Calu3 (cell line): ENCODE measurements around the gene MALRD1. TPM values are rescaled to one million over a fixed set of nuclear protein-coding genes. Genes with fewer than 3 reads are reported as not detected.

ENCODE experiments used
- BruUV-seq: library from RNA; stranded (reverse); fragments of 400-500 nt; replicated peaks from 2 replicates; lab custom pipeline; 2021; lab: Mats Ljungman, UMichigan
- CTCF ChIA-PET: fragments of 300-600 bp; sonication (Branson Sonifier 250); formaldehyde crosslinking; loops from one replicate; lab custom pipeline; 2022; ENCODE audit warnings: antibody characterized with exemption; lab: Charles Lee
- DNase-seq: peaks from one replicate; pipeline ENCODE4 v3.0.0; 2022
- H3K27ac Mint-ChIP-seq: one replicate; pipeline ENCODE4 v1.8.0; 2022; ENCODE audit warnings: mixed read lengths; ENCODE audit not compliant: unreplicated experiment
- H3K27me3 Mint-ChIP-seq: one replicate; pipeline ENCODE4 v1.8.0; 2022; ENCODE audit warnings: mixed read lengths; ENCODE audit not compliant: unreplicated experiment
- H3K36me3 Mint-ChIP-seq: one replicate; pipeline ENCODE4 v1.8.0; 2022; ENCODE audit warnings: mild to moderate bottlenecking, moderate library complexity, mixed read lengths; ENCODE audit not compliant: insufficient read depth, unreplicated experiment
- H3K4me1 Mint-ChIP-seq: one replicate; pipeline ENCODE4 v1.8.0; 2022; ENCODE audit warnings: mild to moderate bottlenecking, low read depth, mixed read lengths; ENCODE audit not compliant: unreplicated experiment
- H3K4me3 Mint-ChIP-seq: one replicate; pipeline ENCODE4 v1.8.0; 2022; ENCODE audit warnings: mild to moderate bottlenecking, low read depth, moderate library complexity, mixed read lengths; ENCODE audit not compliant: unreplicated experiment
- H3K9me3 Mint-ChIP-seq: one replicate; pipeline ENCODE4 v1.8.0; 2022; ENCODE audit warnings: low read depth, mixed read lengths; ENCODE audit not compliant: unreplicated experiment
- intact Hi-C: fragments of 100-400 bp; cut with micrococcal nuclease; formaldehyde crosslinking; loops from one replicate; pipeline ENCODE4 v1.10.0; 2022; ENCODE audit not compliant: unreplicated experiment
- total RNA-seq: library from RNA; stranded (reverse); gene quantifications from 2 replicates; pipeline ENCODE4 v1.2.3, GENCODE V29; 2022
- TF ChIP-seq, protein P1 (sequence below): fragments of 200-600 bp; IDR thresholded peaks from one replicate; pipeline ENCODE4 v1.8.0; 2022; ENCODE audit warnings: antibody characterized with exemption; ENCODE audit not compliant: unreplicated experiment

The MALRD1 gene
- total RNA-seq, 1 experiment from 2014 or later: not detected

DNA sequence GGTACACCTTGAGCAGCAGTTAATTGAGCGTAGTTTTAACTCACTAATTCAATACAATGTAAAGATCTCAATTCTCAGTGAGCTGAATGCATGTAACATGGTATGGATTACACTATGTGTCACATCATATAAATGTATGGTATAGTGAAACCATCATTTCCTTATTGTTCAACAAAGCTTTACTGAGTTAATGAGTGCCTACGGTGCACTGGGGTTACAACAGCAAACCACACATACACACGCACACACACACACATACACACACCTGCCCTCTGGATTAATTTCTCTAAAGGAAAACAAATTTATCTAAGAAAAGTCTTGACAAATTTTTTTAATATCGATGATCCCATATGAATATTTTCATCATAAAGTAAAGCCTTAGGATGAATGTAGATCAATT is 369.1 kb downstream of the MALRD1 start:
- no peak overlapping the region for H3K4me3 Mint-ChIP-seq
- H3K4me1 Mint-ChIP-seq: no peaks in the 10 kb centered on the region
- intact Hi-C loops: no loop called here
- no peak for DNase-seq
- peaks cover 9% of the 10 kb centered on the region for H3K9me3 Mint-ChIP-seq
- BruUV-seq: no TSS peak
- H3K27me3 Mint-ChIP-seq: no peaks in the 10 kb centered on the region
- no peak overlapping the region for H3K27ac Mint-ChIP-seq
- TF ChIP-seq, protein P1, sequence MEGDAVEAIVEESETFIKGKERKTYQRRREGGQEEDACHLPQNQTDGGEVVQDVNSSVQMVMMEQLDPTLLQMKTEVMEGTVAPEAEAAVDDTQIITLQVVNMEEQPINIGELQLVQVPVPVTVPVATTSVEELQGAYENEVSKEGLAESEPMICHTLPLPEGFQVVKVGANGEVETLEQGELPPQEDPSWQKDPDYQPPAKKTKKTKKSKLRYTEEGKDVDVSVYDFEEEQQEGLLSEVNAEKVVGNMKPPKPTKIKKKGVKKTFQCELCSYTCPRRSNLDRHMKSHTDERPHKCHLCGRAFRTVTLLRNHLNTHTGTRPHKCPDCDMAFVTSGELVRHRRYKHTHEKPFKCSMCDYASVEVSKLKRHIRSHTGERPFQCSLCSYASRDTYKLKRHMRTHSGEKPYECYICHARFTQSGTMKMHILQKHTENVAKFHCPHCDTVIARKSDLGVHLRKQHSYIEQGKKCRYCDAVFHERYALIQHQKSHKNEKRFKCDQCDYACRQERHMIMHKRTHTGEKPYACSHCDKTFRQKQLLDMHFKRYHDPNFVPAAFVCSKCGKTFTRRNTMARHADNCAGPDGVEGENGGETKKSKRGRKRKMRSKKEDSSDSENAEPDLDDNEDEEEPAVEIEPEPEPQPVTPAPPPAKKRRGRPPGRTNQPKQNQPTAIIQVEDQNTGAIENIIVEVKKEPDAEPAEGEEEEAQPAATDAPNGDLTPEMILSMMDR: no peak
- CTCF ChIA-PET: no interaction called here
- no peaks in the 10 kb centered on the region for H3K36me3 Mint-ChIP-seq

GRCh38 chr10:19421674-19422073 is 373.1 kb downstream of the MALRD1 start:
- no peak overlapping the region for H3K4me3 Mint-ChIP-seq
- H3K9me3 Mint-ChIP-seq: peaks cover 15% of the 10 kb centered on the region
- intact Hi-C loops: no loop called here
- DNase-seq: no peak
- TF ChIP-seq, protein P1: no peak
- H3K27me3 Mint-ChIP-seq: no peaks in the 10 kb centered on the region
- BruUV-seq: no TSS peak
- no peaks in the 10 kb centered on the region for H3K36me3 Mint-ChIP-seq
- H3K27ac Mint-ChIP-seq: no peak overlapping the region
- CTCF ChIA-PET: no interaction called here
- H3K4me1 Mint-ChIP-seq: no peaks in the 10 kb centered on the region

DNA sequence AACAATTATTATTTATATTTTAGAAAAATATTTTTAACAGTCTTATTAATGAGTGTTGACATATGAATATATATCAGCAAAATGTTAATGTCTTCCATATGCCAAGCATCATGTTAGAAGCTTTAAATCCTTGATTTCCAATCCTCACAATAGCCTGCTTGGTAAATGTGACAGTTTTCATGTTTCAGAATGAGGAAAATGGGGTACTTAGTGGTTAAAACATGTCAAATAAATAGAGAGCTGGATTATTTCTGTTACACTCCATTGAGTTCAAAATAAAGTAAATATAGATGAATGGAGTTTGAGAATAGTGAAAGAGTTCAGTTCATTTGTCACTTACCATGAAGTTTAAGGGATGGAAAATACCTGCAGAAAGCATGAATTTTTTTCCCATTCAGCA is 377.4 kb downstream of the MALRD1 start:
- CTCF ChIA-PET: no interaction called here
- no TSS peak for BruUV-seq
- Mint-ChIP-seq H3K9me3 (peaks cover 14% of the 10 kb centered on the region), H3K36me3 (no peaks in the 10 kb centered on the region), H3K4me1 (no peaks in the 10 kb centered on the region), H3K4me3 (no peak overlapping the region), H3K27ac (no peak overlapping the region), H3K27me3 (no peaks in the 10 kb centered on the region)
- intact Hi-C loops: no loop called here
- TF ChIP-seq, protein P1: no peak
- no peak for DNase-seq

DNA sequence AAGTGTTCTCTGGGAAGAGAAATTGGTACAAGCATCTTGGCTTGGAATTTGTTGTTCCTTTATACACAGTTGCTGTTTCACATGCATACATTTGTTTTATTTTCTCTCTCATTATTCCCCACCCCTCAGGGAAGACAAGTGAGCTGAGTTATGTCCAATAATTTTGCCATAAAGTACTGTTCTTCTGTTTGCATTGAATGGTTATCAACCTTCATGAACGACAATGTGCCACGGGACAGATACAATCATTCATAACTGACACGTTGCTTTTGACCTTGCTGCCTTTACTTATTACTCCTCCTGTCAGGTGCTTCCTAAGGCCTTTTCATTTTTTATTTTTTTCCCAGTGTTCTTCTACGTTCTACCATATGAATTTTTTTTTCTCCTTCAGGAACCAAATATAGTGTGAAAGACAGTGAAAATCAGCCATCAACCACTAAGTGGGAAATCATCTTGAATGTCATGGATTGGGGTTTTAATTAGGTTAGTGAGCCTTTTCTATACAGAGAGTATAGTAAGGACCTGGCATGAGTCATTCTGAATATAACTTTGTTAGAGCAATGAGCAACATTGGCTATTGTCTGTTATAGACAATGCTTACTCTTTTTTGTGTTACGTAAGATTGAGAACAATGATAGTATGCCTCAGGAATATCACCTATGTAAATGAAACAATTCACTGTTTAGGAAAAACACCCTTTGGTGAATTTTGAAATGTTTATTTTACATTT is 383.2 kb downstream of the MALRD1 start:
- Mint-ChIP-seq H3K4me1 (no peaks in the 10 kb centered on the region), H3K4me3 (no peak overlapping the region), H3K36me3 (no peaks in the 10 kb centered on the region), H3K27me3 (no peaks in the 10 kb centered on the region), H3K9me3 (peaks cover 6% of the 10 kb centered on the region), H3K27ac (no peak overlapping the region)
- no peak for DNase-seq
- no TSS peak for BruUV-seq
- intact Hi-C loops: no loop called here
- TF ChIP-seq, protein P1: no peak
- CTCF ChIA-PET: no interaction called here
